Prostate gland (tissue), 2 donors: Measurements from ENCODE around the gene DSTN.

ENCODE experiments used
- CTCF ChIP-seq, 4 experiments: fragments of 200-600 bp in 2 of 4; fragments of 450-650 bp in 2 of 4; sonication (generic) in 2 of 4; IDR thresholded peaks; 1 replicate in 3 of 4; 2 replicates in 1 of 4; pipeline ENCODE4 v1.5.1; 2016 to 2019; ENCODE audit warnings: antibody characterized with exemption in 4 of 4, mild to moderate bottlenecking in 2 of 4, moderate library complexity in 2 of 4
- POLR2A ChIP-seq: fragments of 450-650 bp; IDR thresholded peaks from one replicate; pipeline ENCODE4 v1.6.1; 2016; ENCODE audit warnings: antibody characterized with exemption, mild to moderate bottlenecking

- no peak for TF ChIP-seq POLR2A
- no peak for TF ChIP-seq CTCF (IDR thresholded peaks at IDR 0.05)
These were observed 71.7 kb downstream of the DSTN start for GRCh38 chr20:17641520-17641964.
